ENCODE measurements around the gene HP.
A peak's percentile ranks its signal among the peaks of the same experiment; 100 is the strongest.

HP gene

GRCh38 chr16:72085002-72085401 is 30.7 kb downstream of the HP start:
- no peak for DNase-seq (ENCODE audit: low read depth in 2 of 2)

- DNase-seq (ENCODE audit: low read depth in 2 of 2), result no peak
These were observed 36.9 kb downstream of the HP start for GRCh38 chr16:72091217-72091616.

DNA sequence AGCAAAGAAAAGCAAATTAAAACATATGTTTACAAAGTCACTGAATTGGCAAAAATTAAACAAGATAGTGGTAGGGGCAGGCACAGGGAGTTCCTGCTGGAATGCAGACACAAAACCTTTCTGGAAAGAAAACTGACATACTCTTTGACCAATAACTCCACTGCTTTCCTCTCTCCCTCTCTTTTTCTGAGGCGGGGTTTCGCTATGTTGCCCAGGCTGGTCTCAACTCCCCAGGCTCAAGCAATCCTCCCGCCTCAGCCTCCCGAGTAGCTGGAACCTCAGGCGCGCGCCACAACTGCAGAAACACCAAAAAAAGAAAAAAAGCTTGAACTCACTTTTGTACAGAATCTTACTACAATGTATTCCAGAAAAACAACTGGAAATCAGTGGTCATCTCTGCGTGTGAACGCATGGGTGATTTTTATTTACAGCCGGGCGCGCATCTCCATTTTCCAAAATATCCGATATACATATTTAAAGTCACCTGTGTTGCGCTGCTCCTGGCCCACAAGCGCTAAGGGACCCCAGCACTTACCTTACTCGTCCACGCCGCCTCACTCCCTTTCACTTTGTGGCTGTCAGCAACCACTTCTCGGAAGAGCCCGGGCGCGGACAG is 38.6 kb downstream of the HP start:
- DNase-seq (ENCODE audit: low read depth in 2 of 2), result no peak

DNA sequence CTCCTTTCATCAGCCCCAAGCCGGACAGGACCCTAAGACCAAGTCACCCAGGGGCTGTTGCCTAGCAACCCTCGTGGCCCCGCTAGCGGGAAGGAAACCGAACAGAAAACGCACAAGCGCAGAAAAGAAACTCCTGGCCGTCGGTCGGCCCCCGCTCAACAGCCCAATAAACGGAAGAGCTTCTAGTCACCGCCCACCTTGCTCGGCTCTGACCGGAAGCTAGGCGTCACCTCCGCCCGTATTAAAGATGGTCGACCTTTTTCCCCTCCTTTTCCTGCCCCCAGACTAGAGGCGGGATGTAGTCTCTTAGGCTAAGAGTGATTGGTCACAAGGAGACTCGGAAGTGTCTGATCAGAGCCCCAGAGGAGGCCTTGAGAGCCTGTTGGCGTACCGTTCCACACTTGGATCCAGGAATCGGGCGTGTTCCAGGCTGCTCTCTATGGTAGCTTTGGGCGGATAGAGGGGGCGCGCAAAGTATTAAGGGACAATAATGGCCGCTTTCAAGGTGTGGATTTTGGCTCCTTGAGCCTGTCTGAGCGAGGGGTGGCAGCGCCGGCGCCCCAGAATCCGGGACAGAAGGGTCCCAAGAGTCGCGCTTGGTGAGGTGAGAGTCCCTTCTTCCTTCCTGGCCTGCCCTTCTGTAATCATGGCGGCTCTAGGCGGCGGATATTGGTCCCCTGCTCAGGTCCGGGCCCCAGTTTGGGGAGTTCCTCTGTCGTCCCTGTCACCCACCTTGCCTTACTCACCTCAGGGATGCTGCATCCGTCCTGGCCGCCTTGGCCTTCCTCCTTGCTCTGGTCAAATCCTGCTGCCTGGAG is 39.4 kb downstream of the HP start, which contains the start of the genes DHX38 and TXNL4B:
Gene DHX38, plus strand, starts transcription at position 400 of the 818 bp plus-strand sequence. CDS start 2,311 bp downstream, outside the sequence.
Gene TXNL4B, minus strand, starts transcription at position 173 of the 818 bp plus-strand sequence. CDS start 2,871 bp downstream, outside the sequence.
- peak; percentile 75 to 79 for DNase-seq (ENCODE audit: low read depth in 2 of 2)

GRCh38 chr16:72094266-72094610 is 39.9 kb downstream of the HP start:
- DNase-seq (ENCODE audit: low read depth in 2 of 2), result peak; percentile 28 to 44

DNA sequence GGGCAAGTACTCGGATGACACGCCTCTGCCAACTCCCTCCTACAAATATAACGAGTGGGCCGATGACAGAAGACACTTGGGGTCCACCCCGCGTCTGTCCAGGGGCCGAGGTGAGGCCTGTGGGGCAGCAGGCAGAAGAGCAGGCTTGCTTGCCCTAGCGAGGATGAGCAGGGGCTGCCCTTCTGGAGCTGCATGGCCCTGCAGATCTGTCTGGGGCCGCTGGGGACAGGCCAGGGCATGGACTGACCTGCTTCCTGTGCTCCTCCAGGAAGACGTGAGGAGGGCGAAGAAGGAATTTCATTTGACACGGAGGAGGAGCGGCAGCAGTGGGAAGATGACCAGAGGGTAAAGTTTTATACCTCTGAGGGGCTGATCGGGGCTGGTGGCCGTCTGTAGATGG is 44.6 kb downstream of the HP start:
- DNase-seq (ENCODE audit: low read depth in 2 of 2), result no peak

GRCh38 chr16:72099377-72099818 is 45.1 kb downstream of the HP start:
- DNase-seq (ENCODE audit: low read depth in 2 of 2), result peak; percentile 15 to 31

GRCh38 chr16:72101195-72101594 is 46.9 kb downstream of the HP start:
- no peak for DNase-seq (ENCODE audit: low read depth in 2 of 2)

DNA sequence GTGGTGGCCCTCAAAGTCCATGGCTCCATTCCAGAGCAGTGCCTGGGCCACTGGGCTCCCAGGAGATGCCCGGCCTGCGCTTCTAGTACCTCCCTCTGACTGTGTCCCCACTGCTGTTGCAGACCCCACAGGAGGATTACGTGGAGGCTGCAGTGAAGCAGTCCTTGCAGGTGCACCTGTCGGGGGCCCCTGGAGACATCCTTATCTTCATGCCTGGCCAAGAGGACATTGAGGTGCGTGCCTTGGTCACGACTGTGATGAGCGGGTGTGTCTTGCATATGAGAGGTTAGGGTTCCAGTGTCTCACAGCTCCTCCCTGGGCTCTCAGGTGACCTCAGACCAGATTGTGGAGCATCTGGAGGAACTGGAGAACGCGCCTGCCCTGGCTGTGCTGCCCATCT is 50.6 kb downstream of the HP start:
- no peak for DNase-seq (ENCODE audit: low read depth in 2 of 2)

- no peak for DNase-seq (ENCODE audit: low read depth in 2 of 2)
These were observed 51.7 kb downstream of the HP start for GRCh38 chr16:72105978-72106377.

GRCh38 chr16:72107371-72107770 is 53.1 kb downstream of the HP start:
- no peak for DNase-seq (ENCODE audit: low read depth in 2 of 2)

- DNase-seq (ENCODE audit: low read depth in 2 of 2), result no peak
These were observed 54.2 kb downstream of the HP start for GRCh38 chr16:72108353-72109102.

DNA sequence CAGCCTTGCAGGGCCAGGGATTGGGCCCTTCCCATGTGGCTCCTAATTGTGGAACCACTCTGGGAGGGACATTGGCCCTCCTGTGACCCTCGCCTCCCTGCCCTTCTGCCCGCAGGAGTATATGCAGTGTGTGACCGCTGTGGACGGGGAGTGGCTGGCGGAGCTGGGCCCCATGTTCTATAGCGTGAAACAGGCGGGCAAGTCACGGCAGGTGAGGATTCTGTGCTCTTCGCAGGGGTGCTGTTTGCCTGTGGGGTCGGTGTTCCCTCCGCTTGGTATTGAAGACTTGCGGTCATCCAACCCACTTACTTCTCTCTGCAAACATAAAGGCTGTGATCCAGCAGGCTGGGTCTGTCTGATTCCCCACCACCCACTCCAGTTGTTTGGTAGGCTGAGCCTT is 55.0 kb downstream of the HP start:
- no peak for DNase-seq (ENCODE audit: low read depth in 2 of 2)

DNA sequence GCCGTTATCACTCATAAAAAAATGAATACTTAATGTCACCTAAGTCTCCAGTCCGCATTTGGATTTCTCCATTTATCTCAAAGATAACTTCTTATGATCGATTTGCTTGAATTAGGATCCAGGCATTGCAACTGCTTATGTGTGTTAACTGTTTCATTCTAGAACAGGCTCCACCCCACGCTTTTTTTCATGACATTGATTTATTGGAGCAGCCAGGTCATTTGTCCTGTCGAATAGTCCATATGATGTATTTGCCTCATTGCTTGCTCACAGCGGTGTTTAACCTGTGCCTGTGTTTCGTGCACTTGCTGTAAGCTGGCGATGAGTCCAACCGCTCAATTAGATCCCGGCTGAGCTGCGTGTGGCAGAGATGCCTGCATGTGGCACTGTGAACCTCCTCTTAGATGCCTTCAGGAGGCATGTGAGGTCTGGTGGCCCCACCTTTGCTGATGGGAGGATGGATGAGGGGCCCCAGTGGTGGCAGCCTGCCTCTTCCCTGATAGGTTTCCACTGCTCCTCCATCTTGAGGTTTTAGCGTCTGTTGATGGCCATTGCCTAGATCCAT is 55.7 kb downstream of the HP start:
- DNase-seq (ENCODE audit: low read depth in 2 of 2), result no peak

Data from stimulated activated CD4-positive, alpha-beta T cell treated with anti-CD3 and anti-CD28 coated beads, Interleukin-1b, Interleukin-23, amount 100 ng/mL, for 4 hours (primary cell).